GM18498 (cell line): Measurements from ENCODE around the gene NEU2.
"Not testable (repeated sequence)": the region's sequence is repeated elsewhere in the genome, so short reads cannot be mapped to it uniquely, and the experiment has no call there.

Experiments used
- ATAC-seq: cut with Tn5 transposase; IDR thresholded peaks from one replicate; pipeline ENCODE4 v1.9.1; 2021; ENCODE audit warnings: mild to moderate bottlenecking, moderate library complexity; ENCODE audit not compliant: unreplicated experiment

Gene NEU2

GRCh38 chr2:233009661-233010060 is 22.8 kb upstream of the NEU2 start:
- ATAC-seq, result no peak

- no peak for ATAC-seq
Observed at GRCh38 chr2:233010569-233011267, 21.8 kb upstream of the NEU2 start.

- no peak for ATAC-seq
Observed at GRCh38 chr2:233011268-233011650, 21.2 kb upstream of the NEU2 start.

GRCh38 chr2:233011702-233012131 is 20.8 kb upstream of the NEU2 start:
- ATAC-seq, result no peak

- ATAC-seq, result no peak
Observed at GRCh38 chr2:233012301-233012971, 20.0 kb upstream of the NEU2 start.

- no peak for ATAC-seq
Observed at GRCh38 chr2:233013027-233013461, 19.4 kb upstream of the NEU2 start, which contains the start of gene NGEF. Gene NGEF (minus strand): TSS chr2:233013256. CDS start chr2:232974890, 38,366 bp downstream.

- no peak for ATAC-seq
Observed at GRCh38 chr2:233013650-233014049, 18.8 kb upstream of the NEU2 start.

- ATAC-seq, result no peak
Observed at GRCh38 chr2:233015019-233015645, 17.3 kb upstream of the NEU2 start.

- ATAC-seq, result no peak
Observed at GRCh38 chr2:233017947-233018346, 14.5 kb upstream of the NEU2 start.

- ATAC-seq, result not testable (repeated sequence)
Observed at GRCh38 chr2:233019610-233020009, 12.9 kb upstream of the NEU2 start.

GRCh38 chr2:233020454-233020853 is 12.0 kb upstream of the NEU2 start:
- ATAC-seq, result no peak

- ATAC-seq, result no peak
Observed at GRCh38 chr2:233021771-233022170, 10.7 kb upstream of the NEU2 start.

- no peak for ATAC-seq
Observed at GRCh38 chr2:233022561-233022960, 9.9 kb upstream of the NEU2 start.

- no peak for ATAC-seq
Observed at GRCh38 chr2:233023007-233023760, 9.3 kb upstream of the NEU2 start.

GRCh38 chr2:233023761-233024410 is 8.6 kb upstream of the NEU2 start:
- ATAC-seq, result no peak

- ATAC-seq, result no peak
Observed at GRCh38 chr2:233025706-233026105, 6.8 kb upstream of the NEU2 start.

GRCh38 chr2:233026198-233026813 is 6.2 kb upstream of the NEU2 start:
- ATAC-seq, result no peak

GRCh38 chr2:233029321-233029720 is 3.2 kb upstream of the NEU2 start:
- ATAC-seq, result no peak

GRCh38 chr2:233031556-233032500 is 644 bp upstream of the NEU2 start:
- ATAC-seq, result no peak
